CD4-positive, alpha-beta T cell (primary cell): ENCODE measurements around the gene AHDC1. TPM values are rescaled to one million over a fixed set of nuclear protein-coding genes. Genes with fewer than 3 reads are reported as not detected.

ENCODE experiments used
- ATAC-seq: fragments of 200-7000 bp; cut with Tn5 transposase; one replicate; pipeline ENCODE4 v1.10.0; 2022; ENCODE audit warnings: mild to moderate bottlenecking; ENCODE audit not compliant: poor library complexity
- CTCF ChIA-PET: fragments of 350-600 bp; sonication (Branson Sonifier 250); formaldehyde crosslinking; loops from one replicate; lab custom pipeline; 2021; ENCODE audit warnings: antibody characterized with exemption, inconsistent platforms; lab: Charles Lee
- POLR2A ChIA-PET: fragments of 350-600 bp; sonication (Branson Sonifier 250); formaldehyde crosslinking; loops from one replicate; lab custom pipeline; 2021; ENCODE audit warnings: antibody characterized with exemption, inconsistent platforms; lab: Charles Lee
- DNase-seq, 14 experiments: peaks; one replicate each; pipeline ENCODE4 v3.0.0-alpha.2; 2013 to 2020; ENCODE audit warnings: mixed read lengths in 2 of 14
- H3K27ac ChIP-seq, 2 donors: one replicate each; pipeline versions ENCODE4 v1.5.1 to v1.7.0; 2013; ENCODE audit warnings: low read length in 2 of 2, low read depth in 1 of 2, mild to moderate bottlenecking in 1 of 2
- H3K27me3 ChIP-seq, 2 experiments: 1 replicate in 1 of 2; 2 replicates in 1 of 2; pipeline versions ENCODE4 v1.6.1 to v1.7.0; 2013; ENCODE audit warnings: low read length in 2 of 2, control low read depth in 1 of 2, mild to moderate bottlenecking in 1 of 2, moderate library complexity in 1 of 2; ENCODE audit not compliant: insufficient read depth in 2 of 2, control insufficient read depth in 1 of 2
- H3K36me3 ChIP-seq: one replicate; pipeline ENCODE4 v1.6.1; 2013; ENCODE audit warnings: low read length, control low read depth; ENCODE audit not compliant: insufficient read depth
- H3K4me1 ChIP-seq: one replicate; pipeline ENCODE4 v1.6.1; 2013; ENCODE audit warnings: low read length, control low read depth; ENCODE audit not compliant: insufficient read depth
- H3K4me3 ChIP-seq: one replicate; pipeline ENCODE4 v1.5.1; 2013; ENCODE audit warnings: mild to moderate bottlenecking, low read length, moderate library complexity
- H3K9me3 ChIP-seq, 2 experiments: 1 replicate in 1 of 2; 2 replicates in 1 of 2; pipeline versions ENCODE4 v1.6.1 to v1.7.0; 2013; ENCODE audit warnings: low read length in 2 of 2, mild to moderate bottlenecking in 2 of 2, control low read depth in 1 of 2, moderate library complexity in 1 of 2; ENCODE audit not compliant: control insufficient read depth in 1 of 2, insufficient read depth in 1 of 2
- H3K27ac Mint-ChIP-seq: one replicate; pipeline ENCODE4 v1.8.0; 2020; ENCODE audit warnings: mixed read lengths
- H3K27me3 Mint-ChIP-seq: one replicate; pipeline ENCODE4 v1.8.0; 2021; ENCODE audit warnings: mixed read lengths
- H3K36me3 Mint-ChIP-seq: one replicate; pipeline ENCODE4 v1.8.0; 2021; ENCODE audit warnings: low read depth, mixed read lengths
- H3K4me1 Mint-ChIP-seq: one replicate; pipeline ENCODE4 v1.8.0; 2021; ENCODE audit warnings: low read depth, mixed read lengths
- H3K4me3 Mint-ChIP-seq: one replicate; pipeline ENCODE4 v1.8.0; 2020; ENCODE audit warnings: mild to moderate bottlenecking, mixed read lengths
- H3K9me3 Mint-ChIP-seq: one replicate; pipeline ENCODE4 v1.8.0; 2020; ENCODE audit warnings: mixed read lengths
- CTCF ChIP-seq: fragments of 200-600 bp; IDR thresholded peaks from one replicate; pipeline ENCODE4 v1.8.0; 2022; ENCODE audit warnings: antibody characterized with exemption, mild to moderate bottlenecking
- intact Hi-C, 2 experiments: fragments of 100-400 bp; cut with DNase I in 1 of 2; cut with micrococcal nuclease in 1 of 2; formaldehyde crosslinking; loops; one replicate each; pipeline versions ENCODE4 v1.15.1 to v1.9.0; 2023 to 2025; cut with DNase I, micrococcal nuclease
- total RNA-seq, 174 experiments: library from RNA in 2 of 174; stranded (reverse) in 2 of 174; gene quantifications; one replicate each; pipeline ENCODE4 v1.2.3 and lab custom pipeline; 2021 to 2026

The AHDC1 gene
- total RNA-seq, 2 experiments from 2014 or later = 20.8 to 22.9 TPM

DNA sequence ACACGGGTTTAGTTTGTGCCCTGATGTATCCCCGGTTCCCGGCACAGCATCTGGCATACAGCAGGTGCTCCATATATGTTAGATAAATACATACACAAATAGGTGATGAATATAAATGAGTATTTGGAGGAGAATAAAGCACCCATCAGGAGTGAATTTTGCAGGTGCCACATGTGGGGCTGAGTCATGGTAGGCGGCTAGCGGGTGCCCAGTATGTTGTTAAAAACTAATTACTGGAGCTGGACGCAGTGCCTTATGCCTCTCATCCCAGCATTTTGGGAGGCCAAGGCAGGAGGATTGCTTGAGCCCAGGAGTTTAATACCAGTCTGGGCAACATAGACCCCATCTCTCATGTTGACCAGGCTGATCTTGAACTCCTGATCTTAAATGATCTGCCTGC lies 97.2 kb downstream of the AHDC1 start:
- H3K9me3 Mint-ChIP-seq = no peaks in the 10 kb centered on the region
- H3K36me3 Mint-ChIP-seq = no peaks in the 10 kb centered on the region
- ATAC-seq = no peak
- Histone ChIP-seq H3K4me3 (no peak overlapping the region), H3K36me3 (no peaks in the 10 kb centered on the region), H3K9me3 (no peaks in the 10 kb centered on the region), H3K4me1 (no peaks in the 10 kb centered on the region), H3K27ac (no peak overlapping the region), H3K27me3 (no peaks in the 10 kb centered on the region)
- POLR2A ChIA-PET = no interaction called here
- CTCF ChIA-PET = no interaction called here
- H3K4me3 Mint-ChIP-seq = no peak overlapping the region
- H3K27me3 Mint-ChIP-seq = no peaks in the 10 kb centered on the region
- H3K27ac Mint-ChIP-seq = no peak overlapping the region
- intact Hi-C loops = no loop called here
- TF ChIP-seq CTCF = no peak
- DNase-seq = no peak
- no peaks in the 10 kb centered on the region for H3K4me1 Mint-ChIP-seq

GRCh38 chr1:27505420-27505680 lies 98.6 kb downstream of the AHDC1 start:
- no peaks in the 10 kb centered on the region for H3K9me3 Mint-ChIP-seq
- no peak for TF ChIP-seq CTCF
- POLR2A ChIA-PET = no interaction called here
- no peaks in the 10 kb centered on the region for H3K36me3 Mint-ChIP-seq
- CTCF ChIA-PET = no interaction called here
- no peak overlapping the region for H3K27ac Mint-ChIP-seq
- Histone ChIP-seq H3K27ac (no peak overlapping the region), H3K4me3 (no peak overlapping the region), H3K4me1 (no peaks in the 10 kb centered on the region), H3K9me3 (no peaks in the 10 kb centered on the region), H3K36me3 (no peaks in the 10 kb centered on the region), H3K27me3 (no peaks in the 10 kb centered on the region)
- no peaks in the 10 kb centered on the region for H3K27me3 Mint-ChIP-seq
- H3K4me1 Mint-ChIP-seq = no peaks in the 10 kb centered on the region
- DNase-seq (no peak), ATAC-seq (no peak)
- no peak overlapping the region for H3K4me3 Mint-ChIP-seq
- intact Hi-C loops = no loop called here

DNA sequence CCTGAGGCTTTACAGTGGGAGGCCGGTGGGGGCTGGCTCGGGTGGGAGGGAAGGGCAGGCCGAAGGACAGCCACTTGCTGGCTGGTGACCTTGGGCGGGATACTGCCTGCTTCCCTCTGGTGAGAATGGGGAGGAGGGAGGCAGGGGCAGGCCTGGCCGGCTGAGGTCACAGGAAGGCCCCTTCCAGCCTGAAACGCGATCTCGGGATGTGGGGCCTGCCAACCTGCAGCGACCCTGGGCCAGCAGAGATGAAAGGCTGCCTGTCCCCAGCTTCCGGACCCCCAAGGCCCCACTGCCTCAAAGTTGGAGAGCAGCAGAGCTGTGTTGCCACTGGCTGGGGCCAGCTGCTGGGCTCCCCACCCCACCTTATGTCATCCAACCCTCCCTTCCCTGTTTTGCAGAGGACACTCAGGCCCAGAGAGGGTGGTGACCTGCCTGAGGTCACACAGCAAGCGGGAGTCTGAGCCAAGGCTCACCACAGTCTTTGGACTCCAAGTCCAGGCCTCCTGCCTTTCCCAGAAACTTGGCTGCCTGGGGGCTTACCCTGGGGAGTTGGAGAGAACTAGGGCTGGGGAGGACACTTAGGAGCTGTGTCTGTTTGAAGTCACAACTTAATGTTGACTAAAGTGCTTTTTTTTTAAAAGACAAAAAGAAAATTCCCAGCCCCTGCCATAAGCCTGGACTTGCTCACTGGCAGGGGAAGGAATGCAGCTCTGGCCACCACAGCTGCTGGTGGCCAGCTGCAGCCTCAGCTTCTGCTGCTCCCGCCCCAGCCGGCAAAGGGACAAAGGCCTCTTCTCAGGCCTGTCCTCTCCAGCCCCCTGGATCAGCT lies 99.1 kb downstream of the AHDC1 start:
- H3K4me3 Mint-ChIP-seq = no peak overlapping the region
- ChIA-PET POLR2A (no interaction called here), CTCF (no interaction called here)
- no peaks in the 10 kb centered on the region for H3K4me1 Mint-ChIP-seq
- intact Hi-C loops = no loop called here
- H3K9me3 ChIP-seq = no peaks in the 10 kb centered on the region
- H3K27ac Mint-ChIP-seq = no peak overlapping the region
- no peaks in the 10 kb centered on the region for H3K36me3 Mint-ChIP-seq
- ATAC-seq = no peak
- no peak overlapping the region for H3K4me3 ChIP-seq
- no peak overlapping the region for H3K27ac ChIP-seq
- no peaks in the 10 kb centered on the region for H3K36me3 ChIP-seq
- no peak for DNase-seq
- H3K27me3 ChIP-seq = no peaks in the 10 kb centered on the region
- H3K4me1 ChIP-seq = no peaks in the 10 kb centered on the region
- TF ChIP-seq CTCF = no peak
- H3K27me3 Mint-ChIP-seq = no peaks in the 10 kb centered on the region
- no peaks in the 10 kb centered on the region for H3K9me3 Mint-ChIP-seq
